ENCODE measurements around the gene MPND. TPM values are rescaled to one million over a fixed set of nuclear protein-coding genes. Genes with fewer than 3 reads are reported as not detected.

Gene MPND
- total RNA-seq, 1 donor from 2014 or later = 19.2 TPM

DNA sequence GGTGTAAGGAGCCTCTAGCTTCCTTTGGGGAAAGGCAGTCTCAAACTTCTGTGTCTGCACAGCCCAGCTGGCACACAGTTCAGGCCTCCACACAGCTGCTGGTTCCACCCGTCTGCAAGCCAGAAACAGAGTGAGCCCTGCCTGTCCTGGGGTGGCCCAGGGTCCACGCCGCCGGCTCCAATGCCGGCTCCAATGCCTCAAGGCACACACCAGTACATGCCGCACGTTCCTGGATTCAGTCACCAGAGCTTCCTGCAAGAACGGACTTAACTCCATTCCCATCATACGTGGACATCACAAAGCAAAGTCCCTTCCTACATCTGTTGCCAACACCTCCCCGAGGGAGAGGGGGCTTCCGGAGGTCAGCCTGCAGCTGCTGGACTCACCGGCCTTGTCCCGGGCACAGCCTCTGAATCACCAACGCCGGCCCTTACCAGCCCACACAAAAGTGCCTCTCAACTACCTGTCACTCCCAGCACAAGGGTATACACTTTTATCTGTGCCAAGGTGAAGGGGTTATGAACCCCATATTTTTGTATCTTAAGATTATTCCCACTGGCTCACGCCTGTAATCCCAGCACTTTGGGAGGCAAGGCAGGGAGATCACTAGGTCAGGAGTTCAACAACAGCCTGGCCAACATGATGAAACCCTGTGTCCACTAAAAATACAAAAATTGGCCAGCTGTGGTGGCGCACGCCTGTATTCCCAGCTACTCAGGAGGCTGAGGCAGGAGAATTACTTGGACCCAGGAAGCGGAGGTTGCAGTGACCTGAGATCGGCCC, 48.5 kb downstream of the MPND start:
- DNase-seq = peak; percentile 61
- peak; percentile 45 for ATAC-seq
- intact Hi-C loops (cut with micrococcal nuclease) = no loop called here

DNA sequence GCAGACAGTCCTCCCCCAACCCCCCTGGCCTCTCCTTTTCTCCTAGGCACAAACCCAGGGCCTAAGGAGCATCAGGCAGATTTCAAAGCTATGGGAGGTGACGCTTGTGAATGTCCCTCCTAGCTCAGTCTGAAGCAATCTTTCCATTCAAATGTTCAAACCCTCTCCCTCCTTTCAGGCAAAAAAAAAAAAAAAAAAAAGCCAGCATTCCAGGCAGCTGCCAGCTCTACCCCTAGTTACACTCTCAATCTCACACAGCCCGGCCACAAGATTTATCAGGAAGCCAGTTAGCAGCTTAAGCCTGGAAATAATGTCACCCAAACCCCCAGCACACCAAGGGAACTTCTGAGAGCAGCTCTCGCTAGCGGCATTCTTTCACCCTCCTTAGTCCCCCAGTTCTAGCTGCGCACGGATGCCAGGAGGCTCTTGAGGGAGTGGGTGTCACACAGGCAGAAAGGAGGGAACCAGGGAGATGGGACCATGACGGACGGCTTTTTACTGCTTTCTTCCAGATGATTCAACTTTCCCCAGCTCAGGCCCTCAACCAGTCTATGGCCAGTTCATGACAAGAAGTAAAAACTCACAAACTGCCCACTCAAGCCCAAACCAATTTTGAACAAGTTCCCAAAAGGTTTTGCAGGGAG, 50.7 kb downstream of the MPND start:
- ATAC-seq (no peak), DNase-seq (no peak)
- intact Hi-C loops (cut with micrococcal nuclease) = no loop called here

DNA sequence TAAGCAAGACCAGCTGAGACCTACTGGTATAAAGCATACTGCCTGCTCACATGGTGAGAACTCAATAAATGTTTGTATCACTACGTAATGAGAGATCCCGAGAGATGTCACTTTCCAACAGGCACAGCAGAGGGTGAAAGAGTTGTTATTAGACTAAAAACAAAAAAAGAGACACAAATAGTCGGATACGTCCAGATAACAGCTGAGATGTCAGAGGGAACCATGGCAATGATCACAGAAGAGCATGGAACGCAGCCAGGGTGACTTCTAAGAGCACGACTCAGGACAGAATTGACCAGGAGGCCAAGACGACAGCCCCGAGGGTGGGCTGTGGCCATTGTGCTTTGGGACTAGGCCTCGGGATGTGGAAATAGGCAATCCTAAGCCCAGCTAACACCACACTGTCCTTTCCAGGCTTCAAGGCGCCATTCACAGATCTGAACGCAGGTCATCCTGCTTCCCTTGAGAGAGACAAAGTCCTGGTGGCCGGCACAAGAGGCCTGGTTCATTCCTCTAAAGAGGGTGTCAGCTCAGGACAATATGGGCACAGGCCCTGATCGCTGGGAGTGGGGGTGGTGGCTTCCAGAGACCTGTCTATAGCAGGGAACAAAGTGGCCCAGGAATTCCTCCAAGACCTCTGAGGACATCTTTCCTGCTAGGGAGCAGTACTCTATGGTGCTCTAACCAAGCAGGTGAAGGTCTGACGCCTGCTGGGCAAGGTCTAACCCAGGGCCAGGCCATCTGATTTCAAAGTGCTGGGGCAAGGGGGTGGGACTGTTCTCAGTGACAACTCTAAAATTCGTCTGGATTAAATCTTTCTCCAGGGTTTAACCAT, 53.8 kb downstream of the MPND start:
- no peak for DNase-seq
- ATAC-seq = no peak
- intact Hi-C loops (cut with micrococcal nuclease) = no loop called here

DNA sequence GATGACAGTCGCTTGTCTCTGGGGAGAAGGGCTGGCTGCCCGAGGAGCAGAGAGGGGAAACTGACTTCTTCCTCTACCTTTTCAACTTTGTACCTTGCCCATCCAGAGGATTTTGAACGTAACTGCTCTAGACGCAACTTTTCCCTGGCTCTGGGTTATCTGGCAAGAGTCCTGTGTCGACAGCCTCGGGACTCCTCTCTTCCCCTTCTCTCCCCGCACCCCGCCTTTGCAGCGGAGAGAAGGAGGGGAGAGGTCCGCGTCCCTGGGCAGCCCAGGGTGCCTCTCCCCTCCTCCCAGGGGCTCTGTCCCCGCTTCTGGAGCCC, 56.4 kb downstream of the MPND start:
- no peak for DNase-seq
- peak; percentile 17 for ATAC-seq
- intact Hi-C loops (cut with micrococcal nuclease) = no loop called here

DNA sequence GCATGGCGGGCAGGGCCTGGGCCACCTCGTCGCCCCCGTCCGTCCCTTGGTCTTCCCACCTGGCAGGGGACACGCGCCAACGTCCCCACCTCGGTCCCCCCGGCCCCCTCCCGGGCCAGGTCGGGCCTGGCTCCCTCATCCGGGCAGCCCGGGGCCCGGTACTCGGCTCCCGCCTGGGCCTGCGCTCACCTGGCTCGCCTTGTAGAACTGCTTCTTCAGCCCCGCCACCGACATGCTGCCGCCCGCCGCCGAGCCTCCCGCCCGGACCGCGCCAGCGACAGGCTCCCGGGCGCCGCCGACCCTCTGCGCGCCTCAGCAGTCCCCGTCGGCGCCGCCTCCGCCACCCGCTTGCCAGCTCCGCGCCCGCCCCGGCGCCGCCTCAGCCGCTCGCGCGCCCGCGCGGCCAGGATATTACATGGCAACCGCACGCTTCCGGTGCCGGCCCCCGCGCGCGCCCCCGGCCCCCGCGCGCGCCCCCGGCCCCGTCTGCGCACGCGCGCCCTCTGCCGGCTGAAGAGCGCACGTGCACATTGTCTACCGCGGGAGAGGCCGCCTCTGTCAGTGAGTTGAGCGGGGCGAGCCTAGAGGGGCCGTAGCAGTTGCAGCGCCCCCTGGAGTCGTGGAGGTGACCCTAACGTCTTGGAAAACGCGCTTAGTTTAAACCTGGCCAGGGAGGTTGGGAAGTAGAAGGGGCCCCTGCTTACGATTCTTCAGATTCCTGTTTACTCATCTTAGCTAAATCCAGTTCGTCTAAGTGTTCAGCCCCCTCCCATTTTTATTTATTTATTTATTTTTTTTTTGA, 57.0 kb downstream of the MPND start, which contains the start of gene SH3GL1:
TSS of gene SH3GL1 (minus strand) at position 413 of the 802 bp plus-strand sequence. CDS start at position 234, 179 bp downstream.
- peak; percentile 95 for DNase-seq
- intact Hi-C loops (cut with micrococcal nuclease) = no loop called here
- peak; percentile 73 for ATAC-seq

DNA sequence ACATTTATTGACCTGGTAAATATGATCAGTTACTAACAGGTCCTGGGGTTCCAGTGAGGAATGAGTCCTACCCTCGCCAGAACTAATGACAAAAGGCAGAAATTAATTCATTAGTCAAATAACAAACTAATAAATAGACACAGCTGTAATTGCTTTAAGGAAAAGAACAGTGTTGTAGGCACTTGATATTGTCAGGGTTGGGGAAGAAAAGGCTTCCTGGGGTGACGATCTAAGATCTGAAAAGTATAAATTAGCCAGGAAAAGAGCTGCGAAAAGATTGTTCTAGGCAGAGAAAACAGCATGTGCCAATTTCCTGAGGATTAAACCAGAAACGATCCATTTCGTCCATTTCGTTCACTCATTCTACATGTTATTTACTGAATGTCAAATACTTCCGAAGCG, 58.4 kb downstream of the MPND start:
- intact Hi-C loops (cut with micrococcal nuclease) = no loop called here
- no peak for DNase-seq

DNA sequence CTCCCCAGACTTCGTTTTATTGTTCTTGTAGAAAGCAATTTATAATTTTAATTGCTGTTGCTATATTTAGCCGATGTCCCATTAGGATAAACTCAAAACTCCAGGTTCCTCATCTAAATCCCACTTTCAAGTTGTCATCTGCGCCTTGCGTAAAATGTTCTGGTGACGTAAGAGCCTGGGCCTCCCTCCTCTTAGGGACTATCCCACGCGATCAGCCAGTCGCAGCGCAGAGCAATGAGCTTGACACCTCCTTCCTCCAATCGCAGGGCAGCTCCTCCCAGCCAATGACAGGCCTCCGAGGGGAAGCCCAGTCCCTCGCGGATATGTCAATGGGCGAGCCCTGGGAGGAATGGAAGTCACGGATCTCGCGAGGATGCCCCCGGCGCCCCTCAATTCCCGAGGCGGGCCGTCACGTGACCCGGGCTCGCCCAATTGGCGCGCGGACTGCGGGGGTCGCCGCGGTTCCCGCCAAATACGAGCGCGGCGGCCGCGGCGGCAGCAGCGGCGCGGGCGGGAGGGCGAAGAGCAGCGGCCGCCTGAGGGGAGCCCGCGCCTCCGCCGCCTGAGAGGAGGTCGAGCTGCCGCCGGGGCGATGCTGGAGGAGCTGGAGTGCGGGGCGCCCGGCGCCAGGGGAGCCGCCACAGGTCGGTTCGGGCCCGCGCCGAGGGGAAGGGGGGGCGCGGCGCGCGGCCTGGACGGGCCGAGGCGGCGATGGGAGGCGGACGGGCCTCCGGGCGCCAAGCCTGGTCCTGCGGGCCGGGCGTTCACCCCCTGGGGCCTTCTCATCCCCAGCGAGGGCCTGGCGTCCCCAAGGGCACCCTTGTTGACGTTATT, 59.0 kb downstream of the MPND start, which contains the start of gene CHAF1A:
TSS of gene CHAF1A (plus strand) at position 470 of the 834 bp plus-strand sequence. CDS start at position 593, 123 bp downstream.
- peak; percentile 99 for DNase-seq
- peak; percentile 95 for ATAC-seq
- intact Hi-C loops (cut with micrococcal nuclease) = no loop called here

More for the DNA sequence above, 58.4 kb downstream of the MPND start:
- no peak for ATAC-seq

DNA sequence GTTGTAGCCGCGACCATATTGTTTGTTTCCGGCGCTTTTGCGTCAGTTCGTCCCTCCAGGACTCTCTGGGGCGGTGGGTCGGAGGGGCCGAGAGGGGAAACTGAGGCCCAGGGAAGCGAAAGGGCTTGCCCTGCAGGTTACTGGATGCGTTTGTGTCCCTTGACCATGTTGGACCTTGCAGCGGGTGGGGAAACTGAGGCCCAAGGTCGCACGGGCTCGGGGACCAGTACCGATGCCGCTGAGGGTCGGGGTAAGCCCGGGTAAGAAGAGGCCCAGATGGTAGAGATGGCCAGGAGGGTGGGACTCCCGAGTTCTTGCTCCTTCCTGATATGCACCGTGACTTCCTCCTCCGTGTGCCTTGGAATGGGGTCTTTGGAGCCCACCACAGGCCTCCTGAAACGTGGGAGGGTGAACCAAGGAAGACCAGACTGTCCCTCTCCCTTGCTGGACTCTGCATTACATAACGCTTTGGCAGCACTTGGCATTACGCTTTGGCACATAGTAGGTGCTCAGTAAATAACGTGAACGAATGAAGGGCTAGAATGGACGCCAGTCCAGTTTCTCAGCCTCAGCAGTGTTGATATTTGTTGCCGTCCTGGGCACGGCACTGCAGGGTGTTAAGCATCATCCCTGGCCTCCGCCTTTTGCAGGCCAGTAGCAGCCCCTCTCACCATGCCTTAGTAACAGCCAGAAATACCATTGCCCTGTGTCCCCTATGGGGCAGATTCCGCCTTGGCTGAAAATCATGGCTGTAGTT, 59.8 kb downstream of the MPND start:
- ATAC-seq (no peak), DNase-seq (no peak)
- intact Hi-C loops (cut with micrococcal nuclease) = no loop called here

DNA sequence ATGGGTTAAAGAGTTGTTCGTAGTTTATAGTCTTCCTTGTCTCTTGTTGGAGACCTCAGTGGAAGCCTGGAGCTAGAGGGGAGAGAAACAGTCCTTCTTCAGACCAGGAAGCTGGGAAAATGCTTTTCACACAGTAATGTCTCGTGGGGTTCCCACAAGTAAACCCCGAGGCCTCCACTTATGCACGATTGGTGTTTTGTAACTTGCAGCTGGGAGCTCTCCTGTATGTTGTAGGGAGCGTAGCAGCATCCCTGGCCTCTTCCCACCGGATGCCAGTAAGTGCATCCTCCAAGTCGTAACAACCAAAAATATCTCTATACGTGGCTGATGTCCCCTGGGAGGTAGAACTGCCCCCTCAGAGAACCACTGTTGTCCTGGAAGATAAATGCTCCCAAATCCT, 62.6 kb downstream of the MPND start:
- ATAC-seq (no peak), DNase-seq (no peak)
- intact Hi-C loops (cut with micrococcal nuclease) = no loop called here

DNA sequence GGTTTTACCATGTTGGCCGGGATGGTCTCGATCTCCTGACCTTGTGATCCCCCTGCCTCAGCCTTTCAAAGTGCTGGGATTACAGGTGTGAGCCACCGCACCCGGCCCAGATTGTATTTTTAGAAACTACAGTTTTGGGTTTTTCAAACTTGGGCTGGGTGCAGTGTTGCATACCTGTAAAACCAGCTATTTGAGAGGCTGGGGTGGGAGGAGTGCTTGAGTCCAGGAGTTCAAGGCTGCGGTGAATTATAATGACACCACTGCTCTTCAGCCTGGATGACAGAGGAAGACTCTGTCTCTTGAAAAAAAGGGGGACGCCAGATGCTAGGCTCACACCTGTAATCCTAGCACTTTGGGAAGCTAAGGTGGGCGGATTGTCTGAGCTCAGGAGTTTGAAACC, 63.3 kb downstream of the MPND start:
- intact Hi-C loops (cut with micrococcal nuclease) = no loop called here
- DNase-seq (no peak), ATAC-seq (no peak)

DNA sequence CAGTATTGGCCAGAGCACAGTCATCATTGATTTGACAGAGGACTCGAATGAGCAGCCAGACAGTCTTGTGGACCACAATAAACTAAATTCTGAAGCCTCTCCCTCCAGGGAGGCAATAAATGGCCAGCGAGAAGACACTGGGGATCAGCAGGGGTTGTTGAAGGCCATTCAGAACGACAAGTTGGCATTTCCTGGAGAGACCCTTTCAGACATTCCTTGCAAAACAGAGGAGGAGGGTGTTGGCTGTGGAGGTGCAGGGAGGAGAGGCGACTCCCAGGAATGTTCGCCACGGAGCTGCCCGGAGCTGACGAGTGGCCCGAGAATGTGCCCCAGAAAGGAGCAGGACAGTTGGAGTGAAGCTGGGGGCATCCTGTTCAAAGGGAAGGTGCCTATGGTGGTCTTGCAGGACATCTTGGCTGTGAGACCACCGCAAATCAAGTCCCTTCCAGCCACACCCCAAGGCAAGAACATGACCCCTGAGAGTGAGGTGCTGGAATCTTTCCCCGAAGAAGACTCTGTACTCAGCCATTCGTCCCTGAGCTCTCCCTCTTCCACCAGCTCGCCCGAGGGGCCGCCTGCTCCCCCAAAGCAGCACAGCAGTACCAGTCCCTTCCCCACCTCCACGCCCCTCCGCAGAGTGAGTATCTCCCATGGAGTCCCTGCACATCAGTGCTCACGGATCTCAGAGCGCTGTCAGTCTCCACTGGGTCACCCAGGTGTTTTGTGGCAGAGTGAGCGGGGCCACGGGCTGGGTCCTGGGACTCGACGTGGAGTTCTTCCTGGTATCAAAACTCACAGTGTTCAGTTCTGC, 66.0 kb downstream of the MPND start:
- DNase-seq = no peak
- intact Hi-C loops (cut with micrococcal nuclease) = no loop called here
- no peak for ATAC-seq

Other genes with a start within 250 kb of the MPND start
- gene MAP2K2, start 219.4 kb upstream of the MPND start, total RNA-seq = 148 TPM
- gene CREB3L3, start 189.9 kb upstream of the MPND start, total RNA-seq = not detected
- gene SIRT6, start 161.0 kb upstream of the MPND start, total RNA-seq = 9.3 TPM
- gene ANKRD24, start 160.9 kb upstream of the MPND start, total RNA-seq = 0.42 TPM
- gene EBI3, start 114.0 kb upstream of the MPND start, total RNA-seq = 0.92 TPM
- gene YJU2, start 96.5 kb upstream of the MPND start, total RNA-seq = 8.3 TPM
- gene SHD, start 64.3 kb upstream of the MPND start, total RNA-seq = not detected
- gene TMIGD2, start 41.2 kb upstream of the MPND start, total RNA-seq = not detected
- gene FSD1, start 39.0 kb upstream of the MPND start, total RNA-seq = not detected
- 4.2 TPM for gene STAP2, start 4.7 kb upstream of the MPND start, total RNA-seq
- gene SH3GL1, start 57.0 kb downstream of the MPND start, total RNA-seq = 19.1 TPM
- 7.2 TPM for gene CHAF1A, start 59.1 kb downstream of the MPND start, total RNA-seq
- gene UBXN6, start 114.2 kb downstream of the MPND start, total RNA-seq = 127 TPM
- gene HDGFL2, start 128.7 kb downstream of the MPND start, total RNA-seq = 30.3 TPM
- 235 TPM for gene PLIN4, start 174.9 kb downstream of the MPND start, total RNA-seq
- gene PLIN5, start 191.7 kb downstream of the MPND start, total RNA-seq = 44.2 TPM
- 0.30 TPM for gene LRG1, start 196.5 kb downstream of the MPND start, total RNA-seq
- gene SEMA6B, start 216.1 kb downstream of the MPND start, total RNA-seq = 15.7 TPM